GM12801 (cell line): ENCODE measurements around the gene CCDC8.

ENCODE experiments used
- TF ChIP-seq, protein P1 (sequence below): IDR thresholded peaks from one replicate; pipeline ENCODE4 v1.5.1; 2011; ENCODE audit warnings: control low read depth; ENCODE audit not compliant: insufficient read length; ENCODE audit errors: extremely low read depth

The CCDC8 gene

DNA sequence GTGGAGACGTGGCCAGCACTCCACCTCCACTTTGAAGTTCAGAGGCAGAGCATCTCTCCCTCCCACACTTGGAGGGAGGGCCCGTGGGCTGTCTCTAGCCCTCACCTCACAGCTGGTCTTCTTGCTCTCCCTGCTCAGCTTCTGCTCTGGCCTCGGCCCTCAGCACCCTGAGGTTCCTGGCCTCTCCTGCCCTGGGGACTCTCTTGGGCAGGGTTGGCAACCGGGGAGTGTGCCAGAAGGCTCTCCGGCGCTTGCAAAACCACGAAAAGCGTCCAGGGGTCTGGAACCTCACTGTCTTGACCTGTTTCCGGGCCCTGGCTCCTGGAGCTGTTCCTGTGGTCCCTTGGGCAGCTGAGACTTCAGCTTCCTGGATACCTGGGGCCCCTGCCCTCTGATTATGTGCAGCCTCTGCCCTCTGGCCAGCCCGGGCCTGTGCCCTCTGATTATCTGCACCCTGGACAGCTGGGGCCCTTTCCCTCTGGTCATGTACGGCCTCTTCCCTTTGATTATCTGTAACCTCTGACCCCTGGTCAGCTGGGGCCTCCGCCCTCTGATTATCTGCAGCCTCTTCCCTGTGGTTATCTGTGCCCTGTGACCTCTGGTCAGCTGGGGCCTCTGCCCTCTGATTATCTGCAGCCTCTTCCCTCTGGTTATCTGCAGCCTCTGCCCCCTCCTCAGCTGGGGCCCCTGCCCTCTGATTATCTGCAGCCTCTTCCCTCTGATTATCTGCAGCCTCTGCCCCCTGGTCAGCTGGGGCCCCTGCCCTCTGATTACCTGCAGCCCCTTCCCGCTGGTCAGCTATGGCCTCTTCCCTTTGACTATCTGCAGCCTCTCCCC, 2.1 kb downstream of the CCDC8 start:
- TF ChIP-seq, protein P1, sequence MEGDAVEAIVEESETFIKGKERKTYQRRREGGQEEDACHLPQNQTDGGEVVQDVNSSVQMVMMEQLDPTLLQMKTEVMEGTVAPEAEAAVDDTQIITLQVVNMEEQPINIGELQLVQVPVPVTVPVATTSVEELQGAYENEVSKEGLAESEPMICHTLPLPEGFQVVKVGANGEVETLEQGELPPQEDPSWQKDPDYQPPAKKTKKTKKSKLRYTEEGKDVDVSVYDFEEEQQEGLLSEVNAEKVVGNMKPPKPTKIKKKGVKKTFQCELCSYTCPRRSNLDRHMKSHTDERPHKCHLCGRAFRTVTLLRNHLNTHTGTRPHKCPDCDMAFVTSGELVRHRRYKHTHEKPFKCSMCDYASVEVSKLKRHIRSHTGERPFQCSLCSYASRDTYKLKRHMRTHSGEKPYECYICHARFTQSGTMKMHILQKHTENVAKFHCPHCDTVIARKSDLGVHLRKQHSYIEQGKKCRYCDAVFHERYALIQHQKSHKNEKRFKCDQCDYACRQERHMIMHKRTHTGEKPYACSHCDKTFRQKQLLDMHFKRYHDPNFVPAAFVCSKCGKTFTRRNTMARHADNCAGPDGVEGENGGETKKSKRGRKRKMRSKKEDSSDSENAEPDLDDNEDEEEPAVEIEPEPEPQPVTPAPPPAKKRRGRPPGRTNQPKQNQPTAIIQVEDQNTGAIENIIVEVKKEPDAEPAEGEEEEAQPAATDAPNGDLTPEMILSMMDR = no peak

DNA sequence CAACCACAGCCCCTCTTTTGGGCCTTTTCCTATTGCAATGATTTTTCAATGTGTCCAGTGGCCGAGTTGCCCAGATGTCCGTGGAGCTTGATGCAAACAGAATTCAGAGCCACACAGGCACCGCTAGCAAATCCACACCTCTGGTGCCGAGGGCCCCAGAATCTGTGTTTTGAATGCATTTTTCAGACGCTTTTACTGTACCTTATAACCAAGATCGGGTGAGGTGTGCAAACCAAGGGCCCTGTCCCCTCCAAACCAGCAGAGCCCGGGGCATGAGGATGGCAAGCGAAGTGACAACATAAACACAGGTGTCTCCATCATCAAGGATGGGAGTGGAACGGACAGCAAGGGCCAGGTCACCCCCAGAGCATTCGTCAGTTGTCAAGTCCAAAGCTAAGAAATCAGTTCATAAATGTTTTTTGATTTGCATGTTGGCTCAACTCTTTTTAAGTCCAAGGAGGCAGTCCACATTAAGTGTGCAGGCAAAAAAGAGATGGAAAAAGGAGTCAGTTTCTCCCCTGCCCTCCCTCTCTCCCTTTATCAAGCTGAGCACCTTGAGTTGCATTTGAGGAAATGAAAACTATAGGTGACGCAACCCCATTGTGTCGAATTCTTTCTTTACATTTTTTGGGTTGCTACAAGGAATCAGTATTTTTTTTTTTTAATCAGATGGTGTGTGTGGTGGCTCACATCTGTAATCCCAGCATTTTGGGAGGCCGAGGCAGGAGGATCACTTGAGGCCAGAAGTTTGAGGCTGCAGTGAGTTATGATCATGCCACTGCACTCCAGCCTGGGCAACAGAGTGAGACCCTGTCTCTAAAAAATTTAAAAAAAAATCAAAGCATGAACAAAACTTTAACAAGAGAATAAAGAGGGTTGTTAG, 2.9 kb downstream of the CCDC8 start:
- TF ChIP-seq, protein P1 = no peak

DNA sequence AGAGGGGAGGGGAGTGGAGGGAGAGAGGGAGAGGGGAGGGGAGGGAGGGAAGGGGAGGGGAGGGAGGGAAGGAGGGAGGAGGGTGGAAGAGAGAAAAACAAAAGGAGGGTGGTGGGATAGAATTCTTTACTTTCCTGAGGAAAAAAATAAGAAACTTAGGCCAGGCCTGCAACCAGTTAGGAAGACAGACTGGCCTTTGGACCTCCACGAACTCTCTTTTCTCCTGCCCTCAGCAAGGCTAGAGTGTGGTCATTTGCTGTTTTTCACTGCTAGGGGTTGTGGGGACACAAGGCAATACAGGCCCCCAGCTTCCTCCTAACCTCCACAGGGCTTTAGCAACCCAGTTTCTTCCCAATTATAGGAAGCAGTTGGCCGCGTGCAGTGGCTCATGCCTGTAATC, 4.2 kb downstream of the CCDC8 start:
- TF ChIP-seq, protein P1 = no peak

DNA sequence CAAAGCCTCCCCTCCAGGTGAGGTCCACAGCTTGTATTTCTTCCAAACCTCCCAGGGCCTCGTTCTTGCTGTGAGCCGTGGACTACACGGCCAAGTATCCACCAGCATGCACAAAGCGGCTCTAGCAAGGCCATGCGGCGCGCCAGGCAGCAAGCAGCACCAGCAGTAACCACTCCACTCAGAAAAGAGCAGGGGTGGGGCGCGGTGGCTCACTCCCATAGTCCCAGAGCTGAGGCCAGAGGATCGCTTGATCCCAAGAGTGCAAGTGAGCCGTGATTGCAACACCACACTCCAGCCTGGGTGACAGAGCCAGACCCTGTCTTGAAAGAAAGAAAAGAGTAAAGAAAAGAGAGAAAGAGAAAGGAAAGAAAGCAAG, 4.7 kb downstream of the CCDC8 start:
- TF ChIP-seq, protein P1 = no peak

DNA sequence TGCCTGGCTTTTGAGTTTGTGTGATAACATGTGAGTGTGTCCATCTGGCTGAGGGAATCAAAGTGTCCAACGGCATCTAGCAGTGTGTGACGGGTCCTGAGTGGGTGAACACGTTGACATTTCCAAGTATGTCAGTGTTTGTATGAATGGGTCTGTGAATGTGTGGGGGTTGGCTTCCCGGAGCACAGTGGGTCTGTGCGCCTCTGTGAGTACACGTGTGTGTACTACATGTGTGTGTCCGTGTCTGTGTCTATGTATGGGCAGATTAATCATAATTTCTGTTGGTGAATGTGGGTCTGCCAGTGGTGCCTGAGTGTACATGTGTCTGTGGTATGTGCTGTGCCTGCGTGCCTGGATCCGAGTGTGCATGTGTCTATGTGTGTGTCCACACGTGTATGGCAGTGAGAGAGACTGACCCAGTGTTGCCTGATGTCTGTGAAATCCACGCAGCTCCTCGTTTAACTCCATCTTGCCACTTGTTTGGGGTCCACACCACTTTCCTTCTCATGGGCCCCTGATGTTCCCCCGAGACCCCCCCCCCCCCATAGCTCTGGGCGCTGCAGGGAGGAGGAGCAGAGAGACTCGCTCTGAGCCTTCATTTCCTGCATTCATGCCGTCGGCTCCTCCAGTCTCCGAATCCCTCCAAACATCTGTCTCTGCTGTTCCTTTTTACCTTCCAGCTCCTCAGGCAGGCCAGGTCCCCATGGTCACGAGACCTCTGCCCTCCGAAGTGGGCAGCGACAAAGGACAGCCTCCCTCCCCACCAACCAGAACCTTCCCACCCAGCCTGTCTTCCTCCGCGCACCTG, 5.3 kb downstream of the CCDC8 start:
- TF ChIP-seq, protein P1 = no peak

DNA sequence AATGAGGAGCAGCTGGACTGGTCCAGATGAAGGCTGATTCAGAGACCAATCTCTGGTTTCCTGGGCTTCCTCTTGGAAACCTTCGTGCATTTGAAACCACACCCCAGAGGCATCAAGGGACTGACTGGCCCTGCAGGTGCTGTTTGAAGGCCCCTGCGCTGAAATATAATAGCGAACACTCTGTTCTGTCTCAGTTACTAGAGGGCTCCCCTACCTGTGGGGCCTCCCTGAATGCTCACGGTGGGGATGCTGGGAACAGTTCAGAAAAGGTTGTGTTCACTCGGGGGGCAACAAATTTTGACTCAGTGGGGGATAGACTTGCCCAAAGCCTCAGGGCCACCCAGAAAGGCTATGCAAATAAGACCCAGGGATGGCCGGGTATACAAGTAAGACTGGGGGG, 6.4 kb downstream of the CCDC8 start:
- TF ChIP-seq, protein P1 = no peak
